H1 (cell line): ENCODE measurements around the gene NR0B1. TPM values are rescaled to one million over a fixed set of nuclear protein-coding genes. Genes with fewer than 3 reads are reported as not detected.

Experiments
- CTCF ChIA-PET: fragments of 300-600 bp; sonication (Branson Sonifier 250); formaldehyde crosslinking; loops from one replicate; lab custom pipeline; 2021; ENCODE audit not compliant: partially characterized antibody; lab: Charles Lee
- POLR2A ChIA-PET: fragments of 300-600 bp; sonication (Branson Sonifier 250); formaldehyde crosslinking; loops from one replicate; lab custom pipeline; 2021; ENCODE audit warnings: inconsistent platforms; ENCODE audit not compliant: partially characterized antibody; lab: Charles Lee
- DNase-seq, 2 experiments: peaks; one replicate each; pipeline versions ENCODE4 v3.0.0 to v3.0.0-alpha.2; 2010 to 2022; ENCODE audit warnings: low spot score in 2 of 2, low read depth in 1 of 2, mixed read lengths in 1 of 2
- FAIRE-seq: peaks from 2 replicates; lab custom pipeline; 2011; peaks lifted over from hg19 to GRCh38; lab: Jason Lieb, UNC
- H2AFZ ChIP-seq: 2 replicates; pipeline ENCODE4 v1.8.1; 2012; ENCODE audit warnings: low read length, inconsistent platforms
- H2AK5ac ChIP-seq: 2 replicates; pipeline ENCODE4 v1.6.1; 2013; ENCODE audit warnings: low read depth, low read length
- H2BK120ac ChIP-seq: replicated peaks from 2 replicates; pipeline ENCODE3; 2013; ENCODE audit warnings: low read depth, low read length, inconsistent platforms
- H2BK12ac ChIP-seq: 2 replicates; pipeline ENCODE4 v1.6.1; 2013; ENCODE audit warnings: low read depth, low read length
- H2BK15ac ChIP-seq: 2 replicates; pipeline ENCODE4 v1.6.1; 2013; ENCODE audit warnings: low read length
- H2BK20ac ChIP-seq: 2 replicates; pipeline ENCODE4 v1.6.1; 2013; ENCODE audit warnings: low read length
- H2BK5ac ChIP-seq: 2 replicates; pipeline ENCODE4 v1.6.1; 2013; ENCODE audit warnings: low read depth, low read length
- H3K14ac ChIP-seq: 2 replicates; pipeline ENCODE4 v1.6.1; 2013; ENCODE audit warnings: inconsistent platforms; ENCODE audit not compliant: insufficient read length
- H3K18ac ChIP-seq: 2 replicates; pipeline ENCODE4 v1.6.1; 2013; ENCODE audit warnings: low read length; ENCODE audit errors: extremely low read depth
- H3K23ac ChIP-seq: 2 replicates; pipeline ENCODE4 v1.6.1; 2013; ENCODE audit warnings: inconsistent platforms; ENCODE audit not compliant: insufficient read length
- H3K23me2 ChIP-seq: 2 replicates; pipeline ENCODE4 v1.6.1; 2013; ENCODE audit warnings: low read depth, low read length
- H3K27ac ChIP-seq: 2 replicates; pipeline ENCODE4 v1.6.1; 2011; ENCODE audit warnings: low read depth, low read length, inconsistent platforms
- H3K27me3 ChIP-seq, 4 experiments: replicated peaks in 1 of 4; 1 replicate in 1 of 4; 2 replicates in 3 of 4; pipeline versions ENCODE4 v1.6.1 to v1.8.1; 2011 to 2013; ENCODE audit warnings: low read length in 3 of 4, mild to moderate bottlenecking in 3 of 4, inconsistent platforms in 2 of 4, mixed read lengths in 2 of 4, moderate library complexity in 1 of 4; ENCODE audit not compliant: control insufficient read depth in 3 of 4, insufficient read depth in 3 of 4; ENCODE audit errors: extremely low read depth in 1 of 4
- H3K36me3 ChIP-seq, 4 experiments: 2 replicates each; pipeline versions ENCODE4 v1.6.1 to v1.8.1; 2011 to 2013; ENCODE audit warnings: mild to moderate bottlenecking in 4 of 4, low read length in 3 of 4, moderate library complexity in 2 of 4, control low read depth in 1 of 4, inconsistent platforms in 1 of 4; ENCODE audit not compliant: insufficient read depth in 4 of 4, control insufficient read depth in 2 of 4
- H3K4ac ChIP-seq: replicated peaks from 2 replicates; pipeline ENCODE3; 2013; ENCODE audit warnings: low read length, low read depth, mixed read lengths, inconsistent platforms; ENCODE audit not compliant: insufficient read length
- H3K4me1 ChIP-seq, 4 experiments: replicated peaks in 1 of 4; 1 replicate in 1 of 4; 2 replicates in 3 of 4; pipeline versions ENCODE4 v1.6.1 to v1.8.1; 2011 to 2013; ENCODE audit warnings: low read length in 3 of 4, inconsistent platforms in 2 of 4, mixed read lengths in 1 of 4; ENCODE audit not compliant: insufficient read depth in 4 of 4, control insufficient read depth in 3 of 4
- H3K4me2 ChIP-seq, 2 experiments: 2 replicates each; pipeline versions ENCODE4 v1.6.1 to v1.8.1; 2011 to 2013; ENCODE audit warnings: low read depth in 2 of 2, low read length in 2 of 2, control low read depth in 1 of 2, inconsistent platforms in 1 of 2, mild to moderate bottlenecking in 1 of 2; ENCODE audit not compliant: insufficient read depth in 1 of 2
- H3K4me3 ChIP-seq, 4 experiments: fragments of 200-600, 300-600 bp in 1 of 4; sonication (generic), shearing (Covaris generic), sonication (Bioruptor Twin) in 1 of 4; 2 replicates each; pipeline versions ENCODE4 v1.5.1 to v1.8.1; 2011 to 2016; ENCODE audit warnings: low read length in 4 of 4, low read depth in 3 of 4, control low read depth in 2 of 4, inconsistent platforms in 2 of 4, mild to moderate bottlenecking in 2 of 4, mixed read lengths in 1 of 4, moderate library complexity in 1 of 4; ENCODE audit not compliant: insufficient read depth in 2 of 4; ENCODE audit errors: extremely low read depth in 1 of 4
- H3K56ac ChIP-seq: replicated peaks from 2 replicates; pipeline ENCODE3; 2013; ENCODE audit warnings: low read depth, mild to moderate bottlenecking, mixed read lengths, low read length, inconsistent platforms; ENCODE audit not compliant: insufficient read length
- H3K79me1 ChIP-seq: 2 replicates; pipeline ENCODE4 v1.6.1; 2013; ENCODE audit warnings: low read depth, low read length, control low read depth
- H3K79me2 ChIP-seq, 2 experiments: 2 replicates each; pipeline versions ENCODE4 v1.6.1 to v1.8.1; 2012 to 2013; ENCODE audit warnings: low read length in 2 of 2, mild to moderate bottlenecking in 2 of 2, inconsistent platforms in 1 of 2; ENCODE audit not compliant: insufficient read depth in 2 of 2, control insufficient read depth in 1 of 2
- H3K9ac ChIP-seq, 4 experiments: replicated peaks in 1 of 4; 1 replicate in 1 of 4; 2 replicates in 3 of 4; pipeline versions ENCODE4 v1.6.1 to v1.8.1; 2011 to 2013; ENCODE audit warnings: low read depth in 3 of 4, low read length in 3 of 4, control low read depth in 2 of 4, mild to moderate bottlenecking in 2 of 4, moderate library complexity in 2 of 4, inconsistent platforms in 1 of 4; ENCODE audit errors: extremely low read depth in 1 of 4
- H3K9me3 ChIP-seq, 2 experiments: 2 replicates each; pipeline versions ENCODE4 v1.6.1 to v1.8.1; 2012 to 2013; ENCODE audit warnings: mild to moderate bottlenecking in 2 of 2, moderate library complexity in 2 of 2, control low read depth in 1 of 2, inconsistent platforms in 1 of 2, low read depth in 1 of 2, low read length in 1 of 2, mixed read lengths in 1 of 2; ENCODE audit not compliant: insufficient read depth in 2 of 2
- H4K20me1 ChIP-seq, 2 experiments: replicated peaks in 1 of 2; 2 replicates each; pipeline versions ENCODE3 to v1.8.1; 2011 to 2013; ENCODE audit warnings: inconsistent platforms in 2 of 2, low read length in 2 of 2, mild to moderate bottlenecking in 1 of 2; ENCODE audit not compliant: insufficient read depth in 2 of 2, control insufficient read depth in 1 of 2
- H4K5ac ChIP-seq: 2 replicates; pipeline ENCODE4 v1.6.1; 2013; ENCODE audit warnings: low read length, low read depth, mixed read lengths, inconsistent platforms; ENCODE audit not compliant: insufficient read length
- H4K8ac ChIP-seq: 2 replicates; pipeline ENCODE4 v1.8.0; 2013; ENCODE audit warnings: mild to moderate bottlenecking, moderate library complexity, low read length, inconsistent platforms; ENCODE audit not compliant: insufficient read depth; ENCODE audit errors: extremely low read depth
- H4K91ac ChIP-seq: replicated peaks from 2 replicates; pipeline ENCODE3; 2013; ENCODE audit warnings: low read length, mixed read lengths, inconsistent platforms; ENCODE audit not compliant: insufficient read length
- BCL11A ChIP-seq, 2 experiments: IDR thresholded peaks; one replicate each; pipeline ENCODE4 v1.6.1; 2011; ENCODE audit warnings: low read depth in 2 of 2, low read length in 2 of 2, mild to moderate bottlenecking in 2 of 2
- EP300 ChIP-seq, 2 experiments: IDR thresholded peaks; 1 replicate in 1 of 2; 2 replicates in 1 of 2; pipeline ENCODE4 v1.6.1; 2011 to 2012; ENCODE audit warnings: low read depth in 2 of 2, low read length in 2 of 2, mild to moderate bottlenecking in 2 of 2, borderline replicate concordance in 1 of 2, inconsistent platforms in 1 of 2, moderate library complexity in 1 of 2
- GTF2F1 ChIP-seq: IDR thresholded peaks from 2 replicates; pipeline ENCODE4 v1.6.1; 2012; ENCODE audit warnings: low read depth, low read length, improper control_type of control experiment, borderline replicate concordance
- HDAC2 ChIP-seq, 2 experiments: fragments of 300-600 bp in 1 of 2; sonication (generic) in 1 of 2; IDR thresholded peaks; 2 replicates each; pipeline ENCODE4 v1.6.1; 2011 to 2012; ENCODE audit warnings: low read depth in 2 of 2, low read length in 2 of 2, mild to moderate bottlenecking in 2 of 2, moderate library complexity in 2 of 2, borderline replicate concordance in 1 of 2, inconsistent platforms in 1 of 2
- POLR2AphosphoS5 ChIP-seq: IDR thresholded peaks from 2 replicates; pipeline ENCODE4 v1.6.1; 2011; ENCODE audit warnings: low read depth, low read length
- RNF2 ChIP-seq: fragments of 200-900, 300-1000 bp; sonication (generic); IDR thresholded peaks from 2 replicates; pipeline ENCODE4 v1.7.1; 2016; ENCODE audit warnings: borderline replicate concordance, low read depth, mild to moderate bottlenecking, antibody characterized with exemption, low read length; ENCODE audit not compliant: poor library complexity, severe bottlenecking; ENCODE audit errors: missing control alignments
- SIRT6 ChIP-seq: IDR thresholded peaks from one replicate; pipeline ENCODE4 v1.7.1; 2012; ENCODE audit warnings: low read length, inconsistent platforms
- SIX5 ChIP-seq: IDR thresholded peaks from 2 replicates; pipeline ENCODE4 v1.6.1; 2011; ENCODE audit warnings: mild to moderate bottlenecking, low read depth, low read length
- SUZ12 ChIP-seq: fragments of 200-600 bp; sonication (generic); IDR thresholded peaks from 2 replicates; pipeline ENCODE4 v1.6.1; 2012; ENCODE audit warnings: mild to moderate bottlenecking, inconsistent platforms, low read length, moderate library complexity, mixed read lengths
- USF2 ChIP-seq: IDR thresholded peaks from 2 replicates; pipeline ENCODE4 v1.6.1; 2011; ENCODE audit warnings: low read length, improper control_type of control experiment
- ZNF274 ChIP-seq: IDR thresholded peaks from 2 replicates; pipeline ENCODE4 v1.7.0; 2012; ENCODE audit warnings: low read length, borderline replicate concordance; ENCODE audit errors: extremely low read depth
- WGBS, 2 experiments: shearing (Covaris generic) in 1 of 2; methylation state at CpG; one replicate each; pipeline versions ENCODE4 v1.1.6 to v1.1.7; 2013 to 2015; ENCODE audit warnings: low lambda C conversion rate in 2 of 2, mixed read lengths in 2 of 2, inconsistent platforms in 1 of 2, low coverage in 1 of 2, missing lambda C conversion rate in 1 of 2; ENCODE audit not compliant: insufficient replicate concordance in 2 of 2, insufficient coverage in 1 of 2, insufficient read length in 1 of 2; ENCODE audit errors: extremely low coverage in 1 of 2, missing lambda C conversion rate in 1 of 2; 5-methylcytosine and 5-hydroxymethylcytosine counted together
- polyA plus RNA-seq, 7 experiments: library from polyadenylated mRNA; depleted of rRNA in 3 of 7; stranded (reverse) in 5 of 7; unstranded in 2 of 7; fragments of >200 nt in 5 of 7; fragments of 200-250 nt in 2 of 7; gene quantifications; 1 replicate in 5 of 7; 2 replicates in 1 of 7; 4 replicates in 1 of 7; pipeline versions ENCODE4 v1.2.1 to v1.2.3, GENCODE V29; 2011 to 2013; ENCODE audit warnings: missing spikeins in 2 of 7, mixed read lengths in 2 of 7
- total RNA-seq: library from RNA; stranded (reverse); fragmentation: NEBNext Ultra II Directional; extraction: Animal tissue kit (Norgen Biotek cat#: 25700); gene quantifications from 2 replicates; pipeline ENCODE4 v1.2.1, GENCODE V29; 2021
- TF ChIP-seq, protein P1 (sequence below): IDR thresholded peaks from 2 replicates; pipeline ENCODE4 v1.6.1; 2011; ENCODE audit warnings: low read depth, mild to moderate bottlenecking, low read length; ENCODE audit not compliant: insufficient read depth

Gene NR0B1
- total and polyA plus RNA-seq, 2 of the 8 experiments (the other 6 are each of a cell fraction or from before 2014, with no cell fraction given): 0.24 to 0.26 TPM

DNA sequence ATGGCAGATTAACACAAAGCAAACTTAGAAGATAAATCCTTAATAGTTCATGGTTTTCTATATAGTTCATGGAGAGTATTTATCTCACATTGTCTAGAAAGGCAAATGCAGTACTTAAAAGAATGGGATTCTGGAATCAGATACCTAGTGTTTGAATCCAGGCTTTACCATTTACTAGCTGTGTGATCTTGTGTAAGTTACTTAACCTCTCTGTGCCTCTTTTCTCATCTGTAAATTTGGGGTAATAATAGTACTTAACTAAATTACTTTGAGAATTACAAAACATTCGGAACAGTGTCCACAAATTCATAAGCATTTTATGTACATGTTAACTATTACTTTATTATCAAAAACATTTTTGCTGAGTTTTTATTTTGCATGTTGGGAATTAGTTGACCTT lies 46.4 kb downstream of the NR0B1 start:
- H3K27ac ChIP-seq: no peak overlapping the region
- H3K79me1 ChIP-seq: no peaks in the 10 kb centered on the region
- H3K23ac ChIP-seq: no peak overlapping the region
- H3K23me2 ChIP-seq: no peaks in the 10 kb centered on the region; the same call in 1 of the 2 replicates
- H3K4me2 ChIP-seq: no peak overlapping the region
- H2BK15ac ChIP-seq: no peak overlapping the region
- no peaks in the 10 kb centered on the region for H3K27me3 ChIP-seq
- no peak overlapping the region for H4K5ac ChIP-seq
- no peak overlapping the region for H2BK12ac ChIP-seq
- DNase-seq (no peak), FAIRE-seq (no peak)
- ChIA-PET CTCF (interaction anchor here (1.2 kb wide), 1 partner anchor 96 kb away, joined by 3 read pairs; no protein-coding TSS in a partner anchor), POLR2A (no interaction called here)
- H3K4ac ChIP-seq: no peak overlapping the region
- no peak overlapping the region for H4K8ac ChIP-seq
- no peak overlapping the region for H2BK5ac ChIP-seq
- no peak overlapping the region for H2BK120ac ChIP-seq
- no peak overlapping the region for H2AFZ ChIP-seq
- no peaks in the 10 kb centered on the region for H4K20me1 ChIP-seq
- H3K9ac ChIP-seq: no peak overlapping the region
- H3K4me1 ChIP-seq: no peaks in the 10 kb centered on the region
- no peaks in the 10 kb centered on the region for H3K79me2 ChIP-seq
- no peak overlapping the region for H4K91ac ChIP-seq
- no peak overlapping the region for H3K14ac ChIP-seq
- H3K9me3 ChIP-seq: no peaks in the 10 kb centered on the region
- no peak overlapping the region for H3K56ac ChIP-seq
- H3K4me3 ChIP-seq: no peak overlapping the region
- no peak overlapping the region for H3K18ac ChIP-seq
- no peaks in the 10 kb centered on the region for H3K36me3 ChIP-seq
- H2BK20ac ChIP-seq: no peak overlapping the region
- H2AK5ac ChIP-seq: no peak overlapping the region
- WGBS, 2 experiments: 93% methylated on average over 1 of the region's 1 CpG; no CpG with 5 or more reads in 1 of the 2 experiments
- no peak for TF ChIP-seq BCL11A (IDR thresholded peaks at IDR 0.05; ENCODE audit: low read depth in 2 of 2, low read length in 2 of 2)
- TF ChIP-seq GTF2F1: no peak
- no peak for TF ChIP-seq SIRT6
- no peak for TF ChIP-seq USF2
- TF ChIP-seq SIX5: no peak
- TF ChIP-seq HDAC2 (IDR thresholded peaks at IDR 0.05; ENCODE audit: borderline replicate concordance in 1 of 2, low read depth in 2 of 2, low read length in 2 of 2): no peak
- no peak for TF ChIP-seq POLR2AphosphoS5
- TF ChIP-seq, protein P1, sequence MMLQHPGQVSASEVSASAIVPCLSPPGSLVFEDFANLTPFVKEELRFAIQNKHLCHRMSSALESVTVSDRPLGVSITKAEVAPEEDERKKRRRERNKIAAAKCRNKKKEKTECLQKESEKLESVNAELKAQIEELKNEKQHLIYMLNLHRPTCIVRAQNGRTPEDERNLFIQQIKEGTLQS: no peak
- TF ChIP-seq RNF2: no peak
- TF ChIP-seq ZNF274: no peak
- TF ChIP-seq EP300 (IDR thresholded peaks at IDR 0.05; ENCODE audit: borderline replicate concordance in 1 of 2, low read depth in 2 of 2, low read length in 2 of 2): no peak
- no peak for TF ChIP-seq SUZ12
